ENCODE results near the gene CSMD2.

Gene CSMD2

GRCh38 chr1:33918368-33918767 is 246.7 kb downstream of the CSMD2 start:
- no peak overlapping the region for H3K9ac ChIP-seq (ENCODE audit: low read depth in 1 of 2, low read length in 2 of 2)
- H3K4me3 ChIP-seq (ENCODE audit: low read depth in 1 of 2, low read length in 2 of 2) = no peak overlapping the region
- no peaks in the 10 kb centered on the region for H3K4me1 ChIP-seq (ENCODE audit: control insufficient read depth in 1 of 2, insufficient read depth in 2 of 2, low read length in 2 of 2)
- no peaks in the 10 kb centered on the region for H3K9me3 ChIP-seq (ENCODE audit: control insufficient read depth in 1 of 2, low read length in 2 of 2)
- no peak overlapping the region for H3K27ac ChIP-seq (ENCODE audit: low read depth, low read length)
- peaks cover 0 to 3% of the 10 kb centered on the region in 2 donors for H3K27me3 ChIP-seq (ENCODE audit: control insufficient read depth in 1 of 2, insufficient read depth in 2 of 2, low read length in 2 of 2)
- H3K36me3 ChIP-seq (ENCODE audit: control insufficient read depth in 1 of 2, insufficient read depth in 2 of 2, low read length in 2 of 2) = no peaks in the 10 kb centered on the region

GRCh38 chr1:33916786-33917185 is 248.2 kb downstream of the CSMD2 start:
- Histone ChIP-seq H3K9ac (ENCODE audit: low read depth in 1 of 2, low read length in 2 of 2) (no peak overlapping the region), H3K9me3 (ENCODE audit: control insufficient read depth in 1 of 2, low read length in 2 of 2) (no peaks in the 10 kb centered on the region), H3K27me3 (ENCODE audit: control insufficient read depth in 1 of 2, insufficient read depth in 2 of 2, low read length in 2 of 2) (peaks cover 0 to 3% of the 10 kb centered on the region in 2 donors), H3K4me3 (ENCODE audit: low read depth in 1 of 2, low read length in 2 of 2) (no peak overlapping the region), H3K36me3 (ENCODE audit: control insufficient read depth in 1 of 2, insufficient read depth in 2 of 2, low read length in 2 of 2) (no peaks in the 10 kb centered on the region), H3K27ac (ENCODE audit: low read depth, low read length) (no peak overlapping the region), H3K4me1 (ENCODE audit: control insufficient read depth in 1 of 2, insufficient read depth in 2 of 2, low read length in 2 of 2) (no peaks in the 10 kb centered on the region)

- H3K4me3 ChIP-seq (ENCODE audit: low read depth in 1 of 2, low read length in 2 of 2) = no peak overlapping the region
- no peaks in the 10 kb centered on the region for H3K9me3 ChIP-seq (ENCODE audit: control insufficient read depth in 1 of 2, low read length in 2 of 2)
- H3K9ac ChIP-seq (ENCODE audit: low read depth in 1 of 2, low read length in 2 of 2) = no peak overlapping the region
- no peaks in the 10 kb centered on the region for H3K36me3 ChIP-seq (ENCODE audit: control insufficient read depth in 1 of 2, insufficient read depth in 2 of 2, low read length in 2 of 2)
- H3K4me1 ChIP-seq (ENCODE audit: control insufficient read depth in 1 of 2, insufficient read depth in 2 of 2, low read length in 2 of 2) = no peaks in the 10 kb centered on the region
- H3K27me3 ChIP-seq (ENCODE audit: control insufficient read depth in 1 of 2, insufficient read depth in 2 of 2, low read length in 2 of 2) = peaks cover 0 to 7% of the 10 kb centered on the region in 2 donors
- H3K27ac ChIP-seq (ENCODE audit: low read depth, low read length) = no peak overlapping the region
Observed at GRCh38 chr1:33914531-33914930, 250.5 kb downstream of the CSMD2 start.

- no peak overlapping the region for H3K27ac ChIP-seq (ENCODE audit: low read depth, low read length)
- no peaks in the 10 kb centered on the region for H3K9me3 ChIP-seq (ENCODE audit: control insufficient read depth in 1 of 2, low read length in 2 of 2)
- H3K36me3 ChIP-seq (ENCODE audit: control insufficient read depth in 1 of 2, insufficient read depth in 2 of 2, low read length in 2 of 2) = no peaks in the 10 kb centered on the region
- no peak overlapping the region for H3K4me3 ChIP-seq (ENCODE audit: low read depth in 1 of 2, low read length in 2 of 2)
- no peak overlapping the region for H3K9ac ChIP-seq (ENCODE audit: low read depth in 1 of 2, low read length in 2 of 2)
- H3K4me1 ChIP-seq (ENCODE audit: control insufficient read depth in 1 of 2, insufficient read depth in 2 of 2, low read length in 2 of 2) = no peaks in the 10 kb centered on the region
- peaks cover 0 to 3% of the 10 kb centered on the region in 2 donors for H3K27me3 ChIP-seq (ENCODE audit: control insufficient read depth in 1 of 2, insufficient read depth in 2 of 2, low read length in 2 of 2)
Observed at GRCh38 chr1:33908324-33908956, 256.6 kb downstream of the CSMD2 start.

GRCh38 chr1:33906156-33906555 is 258.9 kb downstream of the CSMD2 start:
- Histone ChIP-seq H3K36me3 (ENCODE audit: control insufficient read depth in 1 of 2, insufficient read depth in 2 of 2, low read length in 2 of 2) (no peaks in the 10 kb centered on the region), H3K9ac (ENCODE audit: low read depth in 1 of 2, low read length in 2 of 2) (no peak overlapping the region), H3K4me3 (ENCODE audit: low read depth in 1 of 2, low read length in 2 of 2) (no peak overlapping the region), H3K27ac (ENCODE audit: low read depth, low read length) (no peak overlapping the region), H3K9me3 (ENCODE audit: control insufficient read depth in 1 of 2, low read length in 2 of 2) (no peaks in the 10 kb centered on the region), H3K4me1 (ENCODE audit: control insufficient read depth in 1 of 2, insufficient read depth in 2 of 2, low read length in 2 of 2) (no peaks in the 10 kb centered on the region), H3K27me3 (ENCODE audit: control insufficient read depth in 1 of 2, insufficient read depth in 2 of 2, low read length in 2 of 2) (peaks cover 0 to 3% of the 10 kb centered on the region in 2 donors)

GRCh38 chr1:33905241-33905640 is 259.8 kb downstream of the CSMD2 start:
- H3K4me1 ChIP-seq (ENCODE audit: control insufficient read depth in 1 of 2, insufficient read depth in 2 of 2, low read length in 2 of 2) = no peaks in the 10 kb centered on the region
- no peaks in the 10 kb centered on the region for H3K9me3 ChIP-seq (ENCODE audit: control insufficient read depth in 1 of 2, low read length in 2 of 2)
- H3K27me3 ChIP-seq (ENCODE audit: control insufficient read depth in 1 of 2, insufficient read depth in 2 of 2, low read length in 2 of 2) = no peaks in the 10 kb centered on the region
- no peak overlapping the region for H3K4me3 ChIP-seq (ENCODE audit: low read depth in 1 of 2, low read length in 2 of 2)
- no peak overlapping the region for H3K27ac ChIP-seq (ENCODE audit: low read depth, low read length)
- H3K36me3 ChIP-seq (ENCODE audit: control insufficient read depth in 1 of 2, insufficient read depth in 2 of 2, low read length in 2 of 2) = no peaks in the 10 kb centered on the region
- H3K9ac ChIP-seq (ENCODE audit: low read depth in 1 of 2, low read length in 2 of 2) = no peak overlapping the region

- H3K36me3 ChIP-seq (ENCODE audit: control insufficient read depth in 1 of 2, insufficient read depth in 2 of 2, low read length in 2 of 2) = no peaks in the 10 kb centered on the region
- no peak overlapping the region for H3K27ac ChIP-seq (ENCODE audit: low read depth, low read length)
- H3K27me3 ChIP-seq (ENCODE audit: control insufficient read depth in 1 of 2, insufficient read depth in 2 of 2, low read length in 2 of 2) = no peaks in the 10 kb centered on the region
- H3K9me3 ChIP-seq (ENCODE audit: control insufficient read depth in 1 of 2, low read length in 2 of 2) = no peaks in the 10 kb centered on the region
- H3K4me1 ChIP-seq (ENCODE audit: control insufficient read depth in 1 of 2, insufficient read depth in 2 of 2, low read length in 2 of 2) = no peaks in the 10 kb centered on the region
- H3K4me3 ChIP-seq (ENCODE audit: low read depth in 1 of 2, low read length in 2 of 2) = no peak overlapping the region
- H3K9ac ChIP-seq (ENCODE audit: low read depth in 1 of 2, low read length in 2 of 2) = no peak overlapping the region
Observed at GRCh38 chr1:33903210-33903589, 261.8 kb downstream of the CSMD2 start.

- Histone ChIP-seq H3K27me3 (ENCODE audit: control insufficient read depth in 1 of 2, insufficient read depth in 2 of 2, low read length in 2 of 2) (no peaks in the 10 kb centered on the region), H3K27ac (ENCODE audit: low read depth, low read length) (no peak overlapping the region), H3K9me3 (ENCODE audit: control insufficient read depth in 1 of 2, low read length in 2 of 2) (no peaks in the 10 kb centered on the region), H3K4me3 (ENCODE audit: low read depth in 1 of 2, low read length in 2 of 2) (no peak overlapping the region), H3K36me3 (ENCODE audit: control insufficient read depth in 1 of 2, insufficient read depth in 2 of 2, low read length in 2 of 2) (no peaks in the 10 kb centered on the region), H3K4me1 (ENCODE audit: control insufficient read depth in 1 of 2, insufficient read depth in 2 of 2, low read length in 2 of 2) (no peaks in the 10 kb centered on the region), H3K9ac (ENCODE audit: low read depth in 1 of 2, low read length in 2 of 2) (no peak overlapping the region)
Observed at GRCh38 chr1:33902486-33903209, 262.4 kb downstream of the CSMD2 start.

GRCh38 chr1:33899746-33900145 is 265.3 kb downstream of the CSMD2 start:
- H3K36me3 ChIP-seq (ENCODE audit: control insufficient read depth in 1 of 2, insufficient read depth in 2 of 2, low read length in 2 of 2) = no peaks in the 10 kb centered on the region
- no peak overlapping the region for H3K27ac ChIP-seq (ENCODE audit: low read depth, low read length)
- H3K4me1 ChIP-seq (ENCODE audit: control insufficient read depth in 1 of 2, insufficient read depth in 2 of 2, low read length in 2 of 2) = no peaks in the 10 kb centered on the region
- H3K9me3 ChIP-seq (ENCODE audit: control insufficient read depth in 1 of 2, low read length in 2 of 2) = no peaks in the 10 kb centered on the region
- no peaks in the 10 kb centered on the region for H3K27me3 ChIP-seq (ENCODE audit: control insufficient read depth in 1 of 2, insufficient read depth in 2 of 2, low read length in 2 of 2)
- no peak overlapping the region for H3K4me3 ChIP-seq (ENCODE audit: low read depth in 1 of 2, low read length in 2 of 2)
- H3K9ac ChIP-seq (ENCODE audit: low read depth in 1 of 2, low read length in 2 of 2) = no peak overlapping the region

GRCh38 chr1:33898881-33899280 is 266.1 kb downstream of the CSMD2 start:
- no peaks in the 10 kb centered on the region for H3K36me3 ChIP-seq (ENCODE audit: control insufficient read depth in 1 of 2, insufficient read depth in 2 of 2, low read length in 2 of 2)
- no peak overlapping the region for H3K9ac ChIP-seq (ENCODE audit: low read depth in 1 of 2, low read length in 2 of 2)
- H3K27ac ChIP-seq (ENCODE audit: low read depth, low read length) = no peak overlapping the region
- no peaks in the 10 kb centered on the region for H3K4me1 ChIP-seq (ENCODE audit: control insufficient read depth in 1 of 2, insufficient read depth in 2 of 2, low read length in 2 of 2)
- H3K9me3 ChIP-seq (ENCODE audit: control insufficient read depth in 1 of 2, low read length in 2 of 2) = no peaks in the 10 kb centered on the region
- no peaks in the 10 kb centered on the region for H3K27me3 ChIP-seq (ENCODE audit: control insufficient read depth in 1 of 2, insufficient read depth in 2 of 2, low read length in 2 of 2)
- H3K4me3 ChIP-seq (ENCODE audit: low read depth in 1 of 2, low read length in 2 of 2) = no peak overlapping the region

All from duodenal mucosa (tissue), 2 donors.